Ammon's horn (tissue), 1 donor: ENCODE measurements around the gene PLEKHH1.
"Not testable (repeated sequence)": the region's sequence is repeated elsewhere in the genome, so short reads cannot be mapped to it uniquely, and the experiment has no call there.

Source experiments
- DNase-seq: peaks from one replicate; pipeline ENCODE4 v3.0.0-alpha.2; 2016; ENCODE audit warnings: low spot score

PLEKHH1 gene

GRCh38 chr14:67533754-67534085, 630 bp downstream of the PLEKHH1 start:
- DNase-seq = no peak

GRCh38 chr14:67536087-67536486, 3.0 kb downstream of the PLEKHH1 start:
- DNase-seq = peak; percentile 51

GRCh38 chr14:67537736-67538135, 4.6 kb downstream of the PLEKHH1 start:
- DNase-seq = no peak

GRCh38 chr14:67538501-67538900, 5.4 kb downstream of the PLEKHH1 start:
- DNase-seq = no peak

- DNase-seq = peak; percentile 96
These were observed 6.0 kb downstream of the PLEKHH1 start for GRCh38 chr14:67539116-67539515.

GRCh38 chr14:67541448-67542387, 8.6 kb downstream of the PLEKHH1 start:
- DNase-seq = no peak

- DNase-seq = not testable (repeated sequence)
These were observed 9.5 kb downstream of the PLEKHH1 start for GRCh38 chr14:67542620-67543019.

- no peak for DNase-seq
These were observed 11.5 kb downstream of the PLEKHH1 start for GRCh38 chr14:67544590-67544989.

GRCh38 chr14:67547224-67547780, 14.2 kb downstream of the PLEKHH1 start:
- no peak for DNase-seq

GRCh38 chr14:67549734-67550133, 16.6 kb downstream of the PLEKHH1 start:
- DNase-seq = no peak

GRCh38 chr14:67551123-67551522, 18.0 kb downstream of the PLEKHH1 start:
- no peak for DNase-seq

GRCh38 chr14:67551940-67552339, 18.9 kb downstream of the PLEKHH1 start:
- no peak for DNase-seq

GRCh38 chr14:67553547-67553946, 20.5 kb downstream of the PLEKHH1 start:
- DNase-seq = no peak

- DNase-seq = no peak
These were observed 21.3 kb downstream of the PLEKHH1 start for GRCh38 chr14:67554341-67554740.

- no peak for DNase-seq
These were observed 22.5 kb downstream of the PLEKHH1 start for GRCh38 chr14:67555518-67556090.

- no peak for DNase-seq
These were observed 23.6 kb downstream of the PLEKHH1 start for GRCh38 chr14:67556671-67557070.

- DNase-seq = no peak
These were observed 24.0 kb downstream of the PLEKHH1 start for GRCh38 chr14:67557118-67557517.

GRCh38 chr14:67557656-67558055, 24.6 kb downstream of the PLEKHH1 start:
- no peak for DNase-seq

- no peak for DNase-seq
These were observed 26.5 kb downstream of the PLEKHH1 start for GRCh38 chr14:67559639-67560038.

GRCh38 chr14:67562025-67562775, 29.1 kb downstream of the PLEKHH1 start:
- no peak for DNase-seq

- no peak for DNase-seq
These were observed 29.7 kb downstream of the PLEKHH1 start for GRCh38 chr14:67562776-67563150.

GRCh38 chr14:67564236-67564635, 31.1 kb downstream of the PLEKHH1 start:
- no peak for DNase-seq

GRCh38 chr14:67566908-67567307, 33.8 kb downstream of the PLEKHH1 start:
- peak; percentile 66 for DNase-seq
